HepG2 (cell line): ENCODE results near the gene NLRP6. TPM values are rescaled to one million over a fixed set of nuclear protein-coding genes. Genes with fewer than 3 reads are reported as not detected.

Experiments used
- CBX5 ChIP-seq: sonication (generic); formaldehyde crosslinking; IDR thresholded peaks from 2 replicates; pipeline ENCODE4 v1.4.0; 2020; ENCODE audit warnings: missing genetic modification reagents, borderline replicate concordance
- HNRNPUL1 ChIP-seq: fragments of 200-400 bp; formaldehyde crosslinking; IDR thresholded peaks from 2 replicates; pipeline ENCODE4 v1.6.1; 2017; ENCODE audit warnings: low read depth, mild to moderate bottlenecking, low read length, moderate library complexity
- KLF6 ChIP-seq: IDR thresholded peaks from 2 replicates; pipeline ENCODE4 v1.8.0; 2016; ENCODE audit warnings: missing biosample characterization, missing genetic modification reagents
- MTA1 ChIP-seq: sonication (generic); formaldehyde crosslinking; IDR thresholded peaks from 2 replicates; pipeline ENCODE4 v1.4.0; 2020; ENCODE audit warnings: missing genetic modification reagents, mild to moderate bottlenecking, borderline replicate concordance
- SAFB2 ChIP-seq: sonication (generic); formaldehyde crosslinking; IDR thresholded peaks from 2 replicates; pipeline ENCODE4 v1.5.1; 2020; ENCODE audit warnings: missing genetic modification reagents, low read depth, mild to moderate bottlenecking, borderline replicate concordance
- SOX13 ChIP-seq, 3 experiments: fragments of 450-650 bp in 1 of 3; sonication (generic) in 1 of 3; formaldehyde crosslinking in 1 of 3; IDR thresholded peaks in 2 of 3; conservative IDR thresholded peaks in 1 of 3; 2 replicates each; pipeline versions ENCODE4 v1.5.0 to v1.6.1; 2016 to 2020; ENCODE audit warnings: antibody characterized with exemption in 1 of 3, mild to moderate bottlenecking in 1 of 3, missing compliant biosample characterization in 1 of 3, missing genetic modification reagents in 1 of 3, moderate library complexity in 1 of 3
- SRSF4 ChIP-seq: fragments of 200-400 bp; formaldehyde crosslinking; IDR thresholded peaks from one replicate; pipeline ENCODE4 v1.6.1; 2018; ENCODE audit warnings: mild to moderate bottlenecking, low read depth, low read length, moderate library complexity; ENCODE audit not compliant: poor library complexity, severe bottlenecking
- TOE1 ChIP-seq: sonication (generic); formaldehyde crosslinking; IDR thresholded peaks from 2 replicates; pipeline ENCODE4 v1.4.0; 2020; ENCODE audit warnings: mild to moderate bottlenecking, missing genetic modification reagents
- ZFP41 ChIP-seq: sonication (generic); formaldehyde crosslinking; IDR thresholded peaks from 2 replicates; pipeline ENCODE4 v1.4.0; 2020; ENCODE audit warnings: mild to moderate bottlenecking, missing genetic modification reagents, borderline replicate concordance
- ZFX ChIP-seq: sonication (generic); formaldehyde crosslinking; IDR thresholded peaks from 2 replicates; pipeline ENCODE4 v1.4.0; 2020; ENCODE audit warnings: mild to moderate bottlenecking, low read depth, missing genetic modification reagents, moderate library complexity
- ZNF160 ChIP-seq: sonication (generic); formaldehyde crosslinking; IDR thresholded peaks from 2 replicates; pipeline ENCODE4 v1.8.0; 2022; ENCODE audit warnings: mild to moderate bottlenecking, inconsistent platforms, missing genetic modification reagents
- ZNF354B ChIP-seq: sonication (generic); formaldehyde crosslinking; IDR thresholded peaks from 2 replicates; pipeline ENCODE4 v1.8.0; 2022; ENCODE audit warnings: mild to moderate bottlenecking, missing genetic modification reagents
- ZNF737 ChIP-seq: sonication (generic); formaldehyde crosslinking; IDR thresholded peaks from 2 replicates; pipeline ENCODE4 v1.5.0; 2020; ENCODE audit warnings: missing genetic modification reagents, mild to moderate bottlenecking, borderline replicate concordance
- ZNF792 ChIP-seq: IDR thresholded peaks from 2 replicates; pipeline ENCODE4 v1.6.1; 2016
- polyA plus RNA-seq, 8 experiments: library from polyadenylated mRNA; depleted of rRNA in 3 of 8; stranded (reverse) in 7 of 8; unstranded in 1 of 8; fragments of >200 nt; fragmentation: Illumina TruSeq in 4 of 8; extraction: Trizol in 4 of 8; gene quantifications; 2 replicates each; pipeline versions ENCODE4 v1.2.1 to v1.2.3, GENCODE V29; 2011 to 2016; ENCODE audit warnings: low read depth in 4 of 8, missing spikeins in 1 of 8, mixed read lengths in 1 of 8; ENCODE audit not compliant: insufficient read depth in 1 of 8
- total RNA-seq, 5 experiments: library from RNA; depleted of rRNA; stranded (reverse); fragments of >200 nt; fragmentation: Illumina TruSeq; extraction: Trizol; gene quantifications; 2 replicates each; pipeline ENCODE4 v1.2.3, GENCODE V29; 2016; ENCODE audit warnings: low read depth in 1 of 5
- TF ChIP-seq, protein P1 (sequence below): sonication (generic); formaldehyde crosslinking; IDR thresholded peaks from 2 replicates; pipeline ENCODE4 v1.8.1; 2023; ENCODE audit warnings: mild to moderate bottlenecking, missing genetic modification reagents
- TF ChIP-seq, protein P2 (sequence below): sonication (generic); formaldehyde crosslinking; conservative IDR thresholded peaks from 2 replicates; pipeline ENCODE4 v1.4.0; 2020; ENCODE audit warnings: mild to moderate bottlenecking, missing genetic modification reagents, moderate library complexity
- TF ChIP-seq, protein P3 (sequence below): sonication (generic); formaldehyde crosslinking; conservative IDR thresholded peaks from 2 replicates; pipeline ENCODE4 v1.5.0; 2020; ENCODE audit warnings: missing genetic modification reagents
- TF ChIP-seq, protein P4 (sequence below): sonication (generic); formaldehyde crosslinking; IDR thresholded peaks from 2 replicates; pipeline ENCODE4 v1.5.0; 2020; ENCODE audit warnings: mild to moderate bottlenecking, missing genetic modification reagents

The NLRP6 gene
- total and polyA plus RNA-seq, 2 of the 13 experiments (the other 11 are each of a cell fraction or from before 2014, with no cell fraction given) = not detected

DNA sequence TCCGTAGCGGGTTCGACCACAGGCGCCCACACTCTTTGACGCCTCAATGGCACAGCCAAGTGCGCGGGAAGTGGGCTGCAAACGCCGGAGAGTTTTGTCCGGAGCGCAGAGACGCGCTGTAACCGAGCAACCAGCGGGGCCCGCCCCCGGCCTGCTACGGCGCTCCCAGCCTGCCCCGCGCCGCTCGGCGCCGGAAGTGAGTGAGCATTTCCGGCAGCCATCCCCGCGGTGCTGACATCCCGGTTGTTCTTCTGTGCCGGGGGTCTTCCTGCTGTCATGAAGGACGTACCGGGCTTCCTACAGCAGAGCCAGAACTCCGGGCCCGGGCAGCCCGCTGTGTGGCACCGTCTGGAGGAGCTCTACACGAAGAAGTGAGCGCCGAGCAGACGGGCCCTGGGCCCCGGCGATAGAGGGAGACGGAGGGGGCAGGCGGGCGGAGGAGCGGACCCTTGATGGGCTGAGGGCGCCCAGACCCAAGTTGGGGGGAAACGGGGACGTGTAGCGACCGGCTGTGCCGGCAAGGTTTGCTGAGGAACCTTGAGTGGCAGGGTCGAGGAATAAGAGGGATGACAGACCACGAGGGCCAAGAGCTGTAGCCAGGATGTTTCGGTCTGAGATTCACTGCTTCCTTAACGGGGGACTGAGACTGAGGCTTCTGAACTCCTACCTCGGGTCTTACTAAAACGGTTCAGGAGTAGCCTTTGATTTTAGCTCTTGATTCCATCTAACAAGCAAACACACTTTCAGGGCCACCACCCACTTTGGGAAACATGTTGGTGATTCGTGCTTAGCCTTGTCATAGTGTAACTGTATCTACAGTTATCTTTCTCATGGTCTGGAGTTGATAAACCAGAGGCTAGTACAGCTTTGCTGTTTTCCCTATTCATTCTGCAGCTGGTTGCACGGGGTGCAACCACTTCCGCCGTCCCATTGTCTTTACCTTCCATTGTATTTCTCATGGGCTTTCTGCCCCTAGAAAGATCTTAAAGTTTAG is 41.1 kb upstream of the NLRP6 start, which contains the start of gene PSMD13 (continued):
- TF ChIP-seq, protein P1, sequence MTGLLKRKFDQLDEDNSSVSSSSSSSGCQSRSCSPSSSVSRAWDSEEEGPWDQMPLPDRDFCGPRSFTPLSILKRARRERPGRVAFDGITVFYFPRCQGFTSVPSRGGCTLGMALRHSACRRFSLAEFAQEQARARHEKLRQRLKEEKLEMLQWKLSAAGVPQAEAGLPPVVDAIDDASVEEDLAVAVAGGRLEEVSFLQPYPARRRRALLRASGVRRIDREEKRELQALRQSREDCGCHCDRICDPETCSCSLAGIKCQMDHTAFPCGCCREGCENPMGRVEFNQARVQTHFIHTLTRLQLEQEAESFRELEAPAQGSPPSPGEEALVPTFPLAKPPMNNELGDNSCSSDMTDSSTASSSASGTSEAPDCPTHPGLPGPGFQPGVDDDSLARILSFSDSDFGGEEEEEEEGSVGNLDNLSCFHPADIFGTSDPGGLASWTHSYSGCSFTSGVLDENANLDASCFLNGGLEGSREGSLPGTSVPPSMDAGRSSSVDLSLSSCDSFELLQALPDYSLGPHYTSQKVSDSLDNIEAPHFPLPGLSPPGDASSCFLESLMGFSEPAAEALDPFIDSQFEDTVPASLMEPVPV (CRISPR knock-in tag) = 0 out of 2 replicates have a peak, but pooled peaks have one; percentile 7
- no peak for TF ChIP-seq SOX13 (IDR thresholded peaks at IDR 0.05)
- no peak; a peak in 1 of 4 replicates for TF ChIP-seq SOX13 (CRISPR knock-in tag; conservative IDR thresholded peaks at IDR 0.05 in 1 of 2, IDR thresholded peaks at IDR 0.05 in 1 of 2)
- TF ChIP-seq TOE1 (CRISPR knock-in tag) = no peak
- 0 out of 2 replicates have a peak, but pooled peaks have one; percentile 40 for TF ChIP-seq KLF6 (CRISPR knock-in tag)
- 0 out of 2 replicates have a peak, but pooled peaks have one; percentile 31 for TF ChIP-seq MTA1
- TF ChIP-seq, protein P2, sequence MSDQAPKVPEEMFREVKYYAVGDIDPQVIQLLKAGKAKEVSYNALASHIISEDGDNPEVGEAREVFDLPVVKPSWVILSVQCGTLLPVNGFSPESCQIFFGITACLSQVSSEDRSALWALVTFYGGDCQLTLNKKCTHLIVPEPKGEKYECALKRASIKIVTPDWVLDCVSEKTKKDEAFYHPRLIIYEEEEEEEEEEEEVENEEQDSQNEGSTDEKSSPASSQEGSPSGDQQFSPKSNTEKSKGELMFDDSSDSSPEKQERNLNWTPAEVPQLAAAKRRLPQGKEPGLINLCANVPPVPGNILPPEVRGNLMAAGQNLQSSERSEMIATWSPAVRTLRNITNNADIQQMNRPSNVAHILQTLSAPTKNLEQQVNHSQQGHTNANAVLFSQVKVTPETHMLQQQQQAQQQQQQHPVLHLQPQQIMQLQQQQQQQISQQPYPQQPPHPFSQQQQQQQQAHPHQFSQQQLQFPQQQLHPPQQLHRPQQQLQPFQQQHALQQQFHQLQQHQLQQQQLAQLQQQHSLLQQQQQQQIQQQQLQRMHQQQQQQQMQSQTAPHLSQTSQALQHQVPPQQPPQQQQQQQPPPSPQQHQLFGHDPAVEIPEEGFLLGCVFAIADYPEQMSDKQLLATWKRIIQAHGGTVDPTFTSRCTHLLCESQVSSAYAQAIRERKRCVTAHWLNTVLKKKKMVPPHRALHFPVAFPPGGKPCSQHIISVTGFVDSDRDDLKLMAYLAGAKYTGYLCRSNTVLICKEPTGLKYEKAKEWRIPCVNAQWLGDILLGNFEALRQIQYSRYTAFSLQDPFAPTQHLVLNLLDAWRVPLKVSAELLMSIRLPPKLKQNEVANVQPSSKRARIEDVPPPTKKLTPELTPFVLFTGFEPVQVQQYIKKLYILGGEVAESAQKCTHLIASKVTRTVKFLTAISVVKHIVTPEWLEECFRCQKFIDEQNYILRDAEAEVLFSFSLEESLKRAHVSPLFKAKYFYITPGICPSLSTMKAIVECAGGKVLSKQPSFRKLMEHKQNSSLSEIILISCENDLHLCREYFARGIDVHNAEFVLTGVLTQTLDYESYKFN (CRISPR knock-in tag) = peak; percentile 38; the same call in 1 of the 2 replicates
- TF ChIP-seq ZNF160 = 0 out of 2 replicates have a peak, but pooled peaks have one; percentile 42
- 0 out of 2 replicates have a peak, but pooled peaks have one; percentile 69 for TF ChIP-seq ZFP41 (CRISPR knock-in tag)
- no peak; the same call in 1 of the 2 replicates for TF ChIP-seq HNRNPUL1
- no peak for TF ChIP-seq SRSF4
- no peak for TF ChIP-seq ZNF737 (CRISPR knock-in tag)
- no peak for TF ChIP-seq CBX5 (CRISPR knock-in tag)
- TF ChIP-seq, protein P3, sequence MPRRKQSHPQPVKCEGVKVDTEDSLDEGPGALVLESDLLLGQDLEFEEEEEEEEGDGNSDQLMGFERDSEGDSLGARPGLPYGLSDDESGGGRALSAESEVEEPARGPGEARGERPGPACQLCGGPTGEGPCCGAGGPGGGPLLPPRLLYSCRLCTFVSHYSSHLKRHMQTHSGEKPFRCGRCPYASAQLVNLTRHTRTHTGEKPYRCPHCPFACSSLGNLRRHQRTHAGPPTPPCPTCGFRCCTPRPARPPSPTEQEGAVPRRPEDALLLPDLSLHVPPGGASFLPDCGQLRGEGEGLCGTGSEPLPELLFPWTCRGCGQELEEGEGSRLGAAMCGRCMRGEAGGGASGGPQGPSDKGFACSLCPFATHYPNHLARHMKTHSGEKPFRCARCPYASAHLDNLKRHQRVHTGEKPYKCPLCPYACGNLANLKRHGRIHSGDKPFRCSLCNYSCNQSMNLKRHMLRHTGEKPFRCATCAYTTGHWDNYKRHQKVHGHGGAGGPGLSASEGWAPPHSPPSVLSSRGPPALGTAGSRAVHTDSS (CRISPR knock-in tag) = no peak
- TF ChIP-seq SAFB2 (CRISPR knock-in tag) = no peak
- TF ChIP-seq ZNF792 = peak; percentile 34; the same call in 1 of the 2 replicates
- TF ChIP-seq, protein P4, sequence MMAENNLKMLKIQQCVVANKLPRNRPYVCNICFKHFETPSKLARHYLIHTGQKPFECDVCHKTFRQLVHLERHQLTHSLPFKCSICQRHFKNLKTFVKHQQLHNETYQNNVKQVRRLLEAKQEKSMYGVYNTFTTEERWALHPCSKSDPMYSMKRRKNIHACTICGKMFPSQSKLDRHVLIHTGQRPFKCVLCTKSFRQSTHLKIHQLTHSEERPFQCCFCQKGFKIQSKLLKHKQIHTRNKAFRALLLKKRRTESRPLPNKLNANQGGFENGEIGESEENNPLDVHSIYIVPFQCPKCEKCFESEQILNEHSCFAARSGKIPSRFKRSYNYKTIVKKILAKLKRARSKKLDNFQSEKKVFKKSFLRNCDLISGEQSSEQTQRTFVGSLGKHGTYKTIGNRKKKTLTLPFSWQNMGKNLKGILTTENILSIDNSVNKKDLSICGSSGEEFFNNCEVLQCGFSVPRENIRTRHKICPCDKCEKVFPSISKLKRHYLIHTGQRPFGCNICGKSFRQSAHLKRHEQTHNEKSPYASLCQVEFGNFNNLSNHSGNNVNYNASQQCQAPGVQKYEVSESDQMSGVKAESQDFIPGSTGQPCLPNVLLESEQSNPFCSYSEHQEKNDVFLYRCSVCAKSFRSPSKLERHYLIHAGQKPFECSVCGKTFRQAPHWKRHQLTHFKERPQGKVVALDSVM (CRISPR knock-in tag) = no peak
- TF ChIP-seq ZNF354B = no peak
- peak; percentile 77 for TF ChIP-seq ZFX
